NT2/D1 (cell line): ENCODE results near the gene TENT5A.

Source experiments
- SUZ12 ChIP-seq: IDR thresholded peaks from 2 replicates; pipeline ENCODE4 v1.6.1; 2011; ENCODE audit not compliant: insufficient read length, insufficient read depth; ENCODE audit errors: extremely low read depth
- ZNF274 ChIP-seq: IDR thresholded peaks from 2 replicates; pipeline ENCODE4 v1.6.1; 2011; ENCODE audit warnings: mild to moderate bottlenecking, low read depth, low read length

GRCh38 chr6:81741689-81742088 is 10.8 kb downstream of the TENT5A start:
- TF ChIP-seq SUZ12 (no peak), ZNF274 (no peak)
